Stomach (tissue), 4 donors: ENCODE results near the gene SRMS.

Source experiments
- CTCF ChIP-seq, 7 experiments: fragments of 450-650 bp in 4 of 7; fragments of 200-600 bp in 3 of 7; sonication (generic) in 3 of 7; IDR thresholded peaks; one replicate each; pipeline ENCODE4 v1.5.1; 2016 to 2019; ENCODE audit warnings: antibody characterized with exemption in 7 of 7, control low read depth in 2 of 7, mild to moderate bottlenecking in 1 of 7
- EP300 ChIP-seq: sonication (generic); formaldehyde crosslinking; IDR thresholded peaks from one replicate; pipeline ENCODE4 v1.6.1; 2017; ENCODE audit warnings: antibody characterized with exemption
- POLR2A ChIP-seq, 4 donors: fragments of 450-650 bp; IDR thresholded peaks; one replicate each; pipeline ENCODE4 v1.6.1; 2016; ENCODE audit warnings: antibody characterized with exemption in 4 of 4, control low read depth in 2 of 4, mild to moderate bottlenecking in 1 of 4, moderate library complexity in 1 of 4

DNA sequence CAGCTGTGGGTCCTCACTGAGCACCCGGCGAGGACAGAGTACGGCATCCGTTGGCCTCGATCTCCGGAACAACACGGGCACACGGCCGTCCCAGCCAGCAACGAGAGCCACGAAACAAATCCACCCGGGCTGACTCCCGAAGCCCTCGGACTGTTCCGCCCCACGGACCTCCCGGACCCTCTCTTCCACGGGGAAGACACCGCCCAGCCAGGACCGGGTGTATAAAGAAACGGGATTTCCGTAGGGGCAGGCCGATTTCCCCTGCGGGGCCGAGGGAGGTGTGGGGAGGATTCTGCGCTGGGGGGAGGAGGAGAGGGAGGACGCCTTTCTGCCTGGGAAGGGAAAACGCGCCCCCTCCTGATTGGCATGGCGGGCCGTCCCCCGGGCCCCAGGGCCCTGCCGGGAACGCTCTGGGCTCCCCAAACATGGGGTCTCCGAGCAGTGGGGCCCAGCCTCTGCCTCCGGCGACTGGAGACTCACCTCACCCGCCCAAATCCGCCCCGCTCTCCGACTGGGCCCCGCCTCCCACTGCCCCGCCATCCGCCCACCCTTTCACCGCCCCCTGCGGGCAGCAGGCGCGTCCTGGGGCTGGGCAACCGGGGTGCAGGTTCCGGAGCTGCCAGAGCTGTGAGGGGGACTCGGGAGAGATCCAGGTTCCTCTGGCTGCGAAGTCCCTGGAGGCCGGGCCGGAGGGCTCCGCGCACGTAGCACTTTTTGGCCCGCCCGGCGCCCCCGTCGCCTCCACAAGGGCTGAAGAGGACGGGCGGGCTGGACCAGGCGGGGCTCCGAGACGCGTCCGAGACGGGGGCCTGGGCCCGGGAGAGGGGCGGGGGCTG, 27.7 kb downstream of the SRMS start:
- TF ChIP-seq CTCF (IDR thresholded peaks at IDR 0.05) (peak in 3 of 7 experiments; percentile 15 to 42 (median 18)), EP300 (no peak), POLR2A (IDR thresholded peaks at IDR 0.05) (no peak)
